Stimulated activated CD4-positive, alpha-beta T cell treated with anti-CD3 and anti-CD28 coated beads, Interleukin-2, amount 100 ng/mL, for 24 hours (primary cell): ENCODE results near the gene CSNK1A1L.

Experiments used
- DNase-seq, 2 donors: peaks; one replicate each; pipeline ENCODE4 v3.0.0-alpha.2; 2020

CSNK1A1L gene

GRCh38 chr13:37105251-37105714 lies at the start of gene CSNK1A1L:
Gene CSNK1A1L (minus strand): TSS chr13:37105664. CDS start chr13:37105256, 408 bp downstream.
- no peak for DNase-seq

DNA sequence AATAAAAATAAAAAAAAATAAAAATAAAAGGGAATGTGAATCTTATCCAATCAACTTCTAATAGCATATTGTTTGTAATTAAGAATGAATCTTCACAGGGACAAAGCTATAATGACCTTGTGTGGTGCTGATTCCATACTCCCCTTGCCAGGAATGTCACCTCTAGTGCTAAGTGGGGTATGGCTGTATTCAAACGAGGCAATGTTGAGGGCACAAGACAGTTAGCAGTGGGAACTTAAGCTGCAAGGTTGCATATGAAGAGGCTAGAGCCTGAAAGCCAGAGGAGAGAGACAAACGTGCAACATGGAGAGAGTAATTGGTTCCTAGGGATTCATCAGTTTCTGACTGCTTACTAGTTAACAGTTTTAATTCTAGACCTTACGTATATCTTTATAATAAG lies 43.9 kb upstream of the CSNK1A1L start:
- DNase-seq: no peak

GRCh38 chr13:37148501-37148900 lies 43.0 kb upstream of the CSNK1A1L start:
- no peak for DNase-seq

DNA sequence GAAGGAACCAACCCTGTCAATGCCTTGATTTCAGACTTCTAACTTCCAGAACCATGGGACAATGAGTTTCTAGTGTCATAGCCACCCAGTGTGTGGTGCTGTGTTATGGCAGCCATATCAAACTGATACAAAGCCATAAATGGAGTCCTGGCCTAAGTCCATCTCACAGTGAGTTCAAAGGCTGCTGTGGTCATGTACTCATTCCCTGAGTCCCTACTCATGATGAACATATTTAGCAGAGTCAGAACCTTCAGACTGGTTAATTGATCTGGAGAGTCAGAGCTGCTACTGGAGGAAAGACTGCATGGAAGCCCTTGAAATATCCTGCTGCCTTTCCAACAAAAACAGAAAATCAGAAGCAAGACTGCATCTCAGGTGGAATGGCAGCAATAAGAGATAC lies 39.2 kb upstream of the CSNK1A1L start:
- DNase-seq: no peak

DNA sequence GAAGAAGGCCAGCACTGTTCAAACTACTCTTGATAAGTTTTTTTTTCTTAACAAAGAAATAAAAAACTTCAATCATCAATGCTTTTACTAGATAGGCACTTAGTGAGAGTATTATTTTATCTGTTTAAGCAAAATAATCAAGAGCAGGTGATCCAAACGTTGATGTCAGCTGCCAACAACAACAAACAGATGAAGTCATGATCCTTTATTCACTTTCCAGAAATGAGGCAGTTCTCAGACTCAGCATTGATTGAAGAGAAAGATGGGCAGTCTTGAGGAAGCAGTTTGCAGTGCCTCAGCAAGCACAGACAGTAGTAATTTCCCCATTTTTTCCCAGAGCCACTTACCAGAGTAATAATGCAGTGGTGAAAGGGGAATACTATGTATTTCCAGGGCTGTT lies 38.4 kb upstream of the CSNK1A1L start:
- no peak for DNase-seq

GRCh38 chr13:37142877-37143276 lies 37.4 kb upstream of the CSNK1A1L start:
- DNase-seq: no peak

DNA sequence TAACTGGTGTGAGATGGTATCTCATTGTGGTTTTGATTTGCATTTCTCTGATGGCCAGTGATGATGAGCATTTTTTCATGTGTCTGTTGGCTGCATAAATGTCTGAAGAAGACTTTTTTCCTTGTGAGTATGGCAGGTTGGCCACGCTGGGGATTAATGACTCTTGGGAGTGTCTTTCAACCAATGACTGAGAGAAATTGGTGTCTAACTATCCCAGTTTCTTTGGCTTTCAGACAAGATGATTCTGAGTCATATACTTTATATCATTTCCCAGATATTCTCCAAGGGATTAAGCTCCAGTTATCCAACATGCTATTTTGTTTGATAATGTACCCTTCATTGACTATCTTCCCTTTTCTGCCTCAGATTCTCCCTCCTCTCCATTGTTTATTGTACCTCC lies 35.5 kb upstream of the CSNK1A1L start:
- DNase-seq: no peak

DNA sequence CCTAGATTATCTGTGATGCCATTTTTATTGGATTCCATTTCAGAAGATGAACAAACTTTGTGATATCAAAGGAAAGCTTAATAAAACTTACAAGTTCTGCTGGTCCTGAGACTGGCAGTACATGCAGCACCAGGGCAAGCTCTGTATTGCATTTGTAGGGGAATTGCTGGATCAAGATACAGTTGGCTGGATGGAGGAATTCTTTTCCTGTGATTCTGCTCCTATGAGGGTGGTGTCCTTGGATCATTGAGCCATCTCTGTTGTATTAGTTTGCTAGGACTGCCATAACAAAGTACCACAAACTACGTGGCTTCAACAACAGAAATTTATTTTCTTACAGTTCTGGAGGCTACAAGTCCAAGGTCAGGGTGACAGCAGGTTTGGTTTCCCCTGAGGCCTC lies 33.9 kb upstream of the CSNK1A1L start:
- no peak for DNase-seq

DNA sequence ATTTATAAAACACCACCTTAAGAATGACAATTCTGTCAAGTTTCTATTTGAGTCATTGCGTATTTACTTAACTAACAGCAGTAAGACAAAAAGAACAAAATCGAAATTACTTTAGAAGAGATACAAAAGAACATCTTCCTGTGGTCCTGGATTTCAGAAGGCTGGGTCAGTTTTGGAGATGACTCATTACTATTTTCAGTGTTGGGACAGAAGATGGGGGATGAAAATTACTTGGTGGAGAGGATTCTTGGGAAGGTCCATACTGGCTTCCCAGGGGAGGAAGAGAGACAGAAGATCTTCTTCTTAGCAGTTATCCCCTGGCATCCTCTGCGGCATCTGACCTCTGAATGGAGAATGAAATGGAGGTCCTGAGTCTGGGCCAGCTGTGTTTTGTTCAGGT lies 33.5 kb upstream of the CSNK1A1L start:
- DNase-seq: no peak

DNA sequence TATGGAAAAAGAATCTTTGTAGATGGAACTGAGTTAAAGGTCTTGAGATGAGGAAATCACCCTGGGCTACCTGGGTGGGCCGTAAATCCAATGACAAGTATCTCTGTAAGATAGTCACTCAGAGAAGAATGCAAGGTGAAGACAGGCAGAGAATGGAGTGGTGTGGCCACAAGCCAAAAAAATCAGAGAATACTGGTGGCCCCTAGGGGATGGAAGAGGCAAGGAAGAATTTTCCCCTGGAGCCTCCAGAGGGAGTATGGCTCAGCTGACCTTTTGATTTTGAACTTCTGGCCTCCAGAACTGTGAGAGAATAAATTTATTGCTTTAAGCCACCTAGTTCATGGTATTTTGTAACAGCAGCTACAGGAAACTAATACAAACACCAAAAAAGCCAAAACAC lies 32.7 kb upstream of the CSNK1A1L start:
- no peak for DNase-seq

GRCh38 chr13:37136633-37137032 lies 31.2 kb upstream of the CSNK1A1L start:
- no peak for DNase-seq

- DNase-seq: no peak
These were observed 30.7 kb upstream of the CSNK1A1L start for GRCh38 chr13:37136187-37136586.

GRCh38 chr13:37134411-37135041 lies 29.1 kb upstream of the CSNK1A1L start:
- no peak for DNase-seq

GRCh38 chr13:37132211-37132610 lies 26.7 kb upstream of the CSNK1A1L start:
- DNase-seq: no peak

GRCh38 chr13:37131092-37131491 lies 25.6 kb upstream of the CSNK1A1L start:
- no peak for DNase-seq

- no peak for DNase-seq
These were observed 24.4 kb upstream of the CSNK1A1L start for GRCh38 chr13:37129866-37130265.

DNA sequence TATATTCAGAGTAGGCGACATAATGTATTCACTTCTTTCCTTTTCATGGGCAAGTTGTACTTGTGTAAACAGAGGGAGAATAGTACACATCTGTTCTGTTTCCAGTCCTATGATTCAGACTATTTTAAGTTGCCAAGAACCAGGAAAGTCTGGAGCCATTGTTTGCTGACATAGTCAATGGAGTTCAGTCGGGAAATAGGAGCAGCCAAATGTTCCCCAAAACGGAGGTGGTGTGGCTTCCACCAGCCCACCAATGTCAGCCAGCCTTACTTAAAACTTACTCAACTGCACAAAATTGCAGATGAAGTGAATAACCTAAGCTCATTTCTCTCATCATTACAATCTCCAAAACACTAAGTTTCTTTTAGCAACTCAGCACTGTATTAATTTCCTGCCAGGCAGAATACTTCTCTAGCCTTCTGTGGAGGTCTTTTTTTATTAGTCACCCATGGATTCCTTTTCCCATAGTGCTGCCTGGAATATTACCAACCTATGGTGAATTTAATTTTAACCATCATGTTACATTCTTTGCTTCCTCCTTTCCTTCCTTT lies 22.3 kb upstream of the CSNK1A1L start:
- DNase-seq: no peak

- no peak for DNase-seq
These were observed 17.9 kb upstream of the CSNK1A1L start for GRCh38 chr13:37123337-37123736.

DNA sequence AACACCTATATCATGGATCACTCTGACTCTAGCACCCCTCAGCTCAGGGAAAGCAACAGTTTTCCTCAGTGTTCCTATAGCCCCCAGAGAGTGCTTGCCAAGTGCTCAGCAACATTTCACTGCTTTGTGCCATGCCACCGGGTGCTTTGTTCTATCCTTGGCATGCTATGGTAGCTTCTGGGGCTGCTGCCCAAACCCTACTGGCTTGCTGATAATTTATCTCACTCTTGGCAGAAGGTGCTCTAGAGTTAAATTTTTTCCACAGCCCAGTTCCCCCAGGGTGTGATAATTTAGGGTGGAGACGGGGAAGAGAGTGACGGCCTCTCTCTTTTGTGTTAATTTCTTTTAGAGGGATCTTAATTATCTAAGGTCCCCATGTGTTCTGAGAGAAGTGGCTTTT lies 12.6 kb upstream of the CSNK1A1L start:
- DNase-seq: no peak

DNA sequence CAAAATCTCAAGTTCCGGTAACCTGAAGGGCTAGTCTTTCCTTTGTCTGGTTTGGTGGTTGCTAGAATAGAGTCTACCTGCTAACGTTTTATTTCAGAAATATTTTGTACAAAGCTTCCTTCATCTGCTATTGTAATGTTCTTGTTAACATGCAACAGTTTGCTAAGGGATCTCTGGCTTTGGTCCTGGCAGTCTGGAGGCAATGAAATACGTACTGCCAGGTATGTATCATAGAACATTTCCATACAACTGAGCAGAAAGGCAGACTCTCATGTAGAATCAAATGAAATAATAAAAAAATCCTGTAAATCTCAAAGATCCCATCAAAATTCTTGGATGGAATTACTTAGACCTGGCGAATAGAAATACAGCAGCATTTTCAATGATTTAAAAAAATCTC lies 8.8 kb upstream of the CSNK1A1L start:
- DNase-seq: no peak

- no peak for DNase-seq
These were observed 8.1 kb upstream of the CSNK1A1L start for GRCh38 chr13:37113534-37113933.

- DNase-seq: no peak
These were observed 3.7 kb upstream of the CSNK1A1L start for GRCh38 chr13:37109051-37109678.

GRCh38 chr13:37107868-37108267 lies 2.4 kb upstream of the CSNK1A1L start:
- DNase-seq: no peak

- no peak for DNase-seq
These were observed 2.0 kb upstream of the CSNK1A1L start for GRCh38 chr13:37107456-37107855.

DNA sequence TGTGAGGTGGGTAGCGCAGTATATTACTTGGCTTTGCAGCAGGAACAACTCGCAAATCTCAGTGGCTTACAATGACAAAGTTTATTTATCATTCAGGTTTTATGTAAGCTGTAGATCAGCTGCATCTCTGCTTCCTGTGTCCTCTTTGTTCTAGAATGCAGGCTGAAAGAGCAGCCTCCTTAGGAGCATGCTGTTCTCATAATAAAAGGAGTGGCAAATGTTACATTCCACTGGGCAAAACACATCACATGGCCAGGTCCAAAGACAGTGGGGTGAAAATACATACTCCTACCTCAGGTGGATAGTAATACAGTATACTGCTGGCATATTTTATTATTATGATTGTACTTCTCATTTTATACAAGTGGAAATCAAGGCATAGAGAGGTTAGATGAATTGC lies 1.2 kb upstream of the CSNK1A1L start:
- no peak for DNase-seq
